HG02798 (cell line): ENCODE data around the gene CEACAM20.
"Not testable (repeated sequence)": the region's sequence is repeated elsewhere in the genome, so short reads cannot be mapped to it uniquely, and the experiment has no call there.

ENCODE experiments used
- ATAC-seq: cut with Tn5 transposase; IDR thresholded peaks from one replicate; pipeline ENCODE4 v1.9.1; 2021; ENCODE audit warnings: mild to moderate bottlenecking; ENCODE audit not compliant: unreplicated experiment, poor library complexity

CEACAM20 gene

GRCh38 chr19:44529536-44529935 is at the start of gene CEACAM20:
Gene CEACAM20 (minus strand): TSS chr19:44529675. CDS start chr19:44529509, 166 bp downstream.
- ATAC-seq, result no peak

- ATAC-seq, result no peak
These were observed 48.0 kb upstream of the CEACAM20 start for GRCh38 chr19:44577566-44577874.

DNA sequence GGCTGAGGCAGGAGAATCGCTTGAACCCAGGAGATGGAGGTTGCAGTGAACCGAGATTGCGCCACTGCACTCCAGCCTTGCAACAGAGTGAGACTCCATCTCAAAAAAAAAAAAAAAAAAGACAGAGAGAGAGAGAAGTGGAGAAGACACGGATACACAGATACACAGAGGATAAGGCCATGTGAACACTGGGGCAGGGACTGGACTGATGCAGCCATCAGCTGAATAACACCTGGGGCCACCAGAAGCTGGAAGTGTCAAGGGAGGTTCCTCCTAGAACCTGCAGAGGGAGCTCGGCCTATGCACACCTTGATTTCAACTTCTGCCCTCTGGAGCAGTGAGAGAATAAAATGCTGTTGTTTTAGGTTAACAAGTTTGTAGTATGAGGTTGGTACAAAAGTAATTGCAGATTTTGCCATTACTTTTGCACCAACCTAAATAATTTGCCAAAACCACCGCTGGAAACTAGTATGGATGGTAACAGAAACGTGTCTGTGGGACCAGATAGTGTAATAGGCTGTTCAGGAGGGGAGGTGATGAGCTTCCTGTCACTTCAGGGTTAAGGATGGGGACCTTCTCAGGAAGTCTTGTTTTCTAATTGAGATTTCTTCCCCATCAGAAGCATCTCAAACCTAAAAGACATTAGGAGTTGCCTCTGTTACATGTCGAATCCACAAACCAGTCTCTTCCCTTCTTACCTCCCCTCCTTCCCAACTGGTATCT is 47.5 kb upstream of the CEACAM20 start:
- ATAC-seq, result no peak

GRCh38 chr19:44575116-44575700 is 45.7 kb upstream of the CEACAM20 start:
- no peak for ATAC-seq

- no peak for ATAC-seq
These were observed 44.9 kb upstream of the CEACAM20 start for GRCh38 chr19:44574186-44574950.

GRCh38 chr19:44573627-44574026 is 44.2 kb upstream of the CEACAM20 start:
- ATAC-seq, result no peak

- no peak for ATAC-seq
These were observed 43.7 kb upstream of the CEACAM20 start for GRCh38 chr19:44573183-44573582.

- ATAC-seq, result no peak
These were observed 43.1 kb upstream of the CEACAM20 start for GRCh38 chr19:44572581-44572900.

- ATAC-seq, result no peak
These were observed 42.5 kb upstream of the CEACAM20 start for GRCh38 chr19:44571830-44572580.

DNA sequence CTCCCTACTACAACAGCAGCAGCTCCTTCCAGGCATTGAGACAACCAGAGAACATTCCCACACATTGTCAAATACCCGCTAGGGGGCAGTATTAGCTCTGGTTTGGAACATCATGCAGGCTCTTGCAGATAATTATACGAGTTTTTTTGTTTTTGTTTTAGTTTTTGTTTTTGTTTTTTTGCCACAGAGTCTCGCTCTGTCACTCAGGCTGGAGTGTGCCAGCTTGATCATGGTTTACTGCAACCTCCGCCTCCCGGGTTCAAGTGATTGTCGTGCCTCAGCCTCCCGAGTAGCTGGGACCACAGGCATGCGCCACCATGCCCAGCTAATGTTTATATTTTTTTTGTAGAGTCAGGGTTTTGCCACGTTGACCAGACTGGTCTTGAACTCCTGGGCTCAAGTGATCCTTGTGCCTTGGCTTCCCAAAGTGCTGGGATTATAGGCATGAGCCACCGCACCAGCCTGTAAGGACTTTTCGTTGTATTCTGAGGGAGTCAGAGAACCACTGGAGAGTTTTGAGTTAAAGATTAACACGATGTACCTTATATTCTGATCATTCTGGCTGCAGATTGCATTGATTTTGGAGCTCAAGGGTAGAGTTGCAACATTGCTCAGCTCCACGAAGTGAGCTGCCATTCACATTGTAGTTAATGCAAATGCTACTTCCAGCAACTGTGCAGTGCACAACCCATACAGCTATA is 41.7 kb upstream of the CEACAM20 start:
- ATAC-seq, result no peak

DNA sequence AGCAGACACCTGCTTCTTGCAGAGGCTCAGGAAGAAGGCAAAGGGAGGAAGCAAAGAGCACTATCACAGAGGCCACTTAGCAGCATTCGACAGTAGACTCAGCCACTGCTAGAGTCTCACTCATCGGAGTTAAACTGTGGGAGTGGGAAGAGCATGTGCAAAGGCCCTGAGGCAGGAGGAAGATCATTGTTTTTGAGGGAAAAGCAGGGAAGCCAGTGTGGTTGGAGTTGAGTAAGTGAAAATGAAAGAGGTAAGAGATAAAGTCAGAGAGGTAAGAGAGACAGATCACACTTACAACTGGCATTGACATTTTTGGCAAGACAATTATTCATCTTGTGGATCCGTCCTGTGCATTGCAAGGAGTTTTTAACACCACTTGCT is 41.1 kb upstream of the CEACAM20 start:
- ATAC-seq, result no peak

GRCh38 chr19:44567745-44568144 is 38.3 kb upstream of the CEACAM20 start:
- no peak for ATAC-seq

DNA sequence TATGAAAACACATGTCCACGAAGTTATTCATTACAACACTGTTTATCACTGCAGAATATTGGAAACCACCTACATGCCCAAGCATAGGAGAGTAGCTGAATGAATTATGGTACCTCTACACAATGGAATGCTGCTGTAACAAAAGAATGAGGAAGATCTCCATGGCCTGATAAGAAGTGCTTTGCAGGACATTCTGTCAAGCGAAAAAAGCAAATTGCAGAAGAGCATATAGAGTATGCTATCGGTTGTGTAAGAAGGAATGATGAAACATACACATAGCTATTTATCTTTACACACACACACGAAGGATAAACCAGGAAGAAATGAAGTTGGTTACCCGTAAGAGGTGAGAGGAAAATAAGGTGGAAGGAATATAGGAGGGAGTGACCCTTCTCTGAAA is 37.5 kb upstream of the CEACAM20 start:
- no peak for ATAC-seq

GRCh38 chr19:44563086-44563655 is 33.7 kb upstream of the CEACAM20 start:
- ATAC-seq, result not testable (repeated sequence)

DNA sequence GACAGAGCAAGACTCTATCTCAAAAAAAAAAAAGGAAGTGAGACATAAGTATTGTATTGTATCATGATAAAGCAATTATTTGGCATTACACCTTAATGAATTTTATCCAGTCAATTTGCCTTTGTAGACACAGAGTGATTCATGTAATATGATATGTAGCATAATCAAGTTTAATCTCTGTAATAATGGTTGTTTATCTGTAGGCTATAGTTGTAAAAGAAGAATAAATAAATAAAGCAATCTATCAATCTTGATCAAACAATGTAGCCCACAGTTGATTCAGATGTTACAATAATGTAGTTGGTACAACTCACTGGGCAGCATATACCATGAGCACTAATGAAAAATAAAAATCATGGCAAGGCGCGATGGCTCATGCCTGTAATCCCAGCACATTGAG is 28.5 kb upstream of the CEACAM20 start:
- no peak for ATAC-seq

- ATAC-seq, result no peak
These were observed 25.3 kb upstream of the CEACAM20 start for GRCh38 chr19:44554641-44555246.

DNA sequence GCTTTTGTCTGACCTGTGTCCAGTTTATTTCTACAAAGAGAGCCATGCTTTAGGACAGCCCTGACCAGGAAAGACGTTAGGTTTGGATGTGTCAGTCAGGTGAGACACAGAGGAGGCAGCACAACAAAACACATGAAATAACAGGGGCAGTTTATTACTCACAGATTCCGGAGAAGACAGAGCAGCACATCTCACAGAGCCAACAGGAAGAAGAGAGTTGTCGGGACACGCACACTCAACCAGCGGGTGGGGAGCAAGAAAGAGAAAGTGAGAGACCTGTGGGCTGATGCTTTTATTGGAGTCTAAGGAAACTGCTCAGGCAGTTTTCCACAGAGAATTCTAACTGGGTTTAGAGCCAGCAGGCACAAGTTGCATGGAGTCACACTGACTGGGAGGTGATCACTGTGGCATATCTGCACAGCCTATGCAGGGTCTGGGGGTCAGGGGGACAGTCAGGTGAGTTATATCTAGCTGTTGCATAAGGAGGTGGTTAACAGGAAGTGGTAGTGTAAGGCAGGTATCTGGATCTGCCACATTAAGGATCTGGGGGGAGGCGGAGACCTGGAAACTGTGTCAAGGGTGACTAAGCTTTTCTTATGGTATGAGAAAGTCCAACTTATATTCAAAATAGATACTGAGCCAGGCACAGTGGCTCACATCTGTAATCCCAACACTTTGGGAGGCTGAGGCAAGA is 24.1 kb upstream of the CEACAM20 start:
- no peak for ATAC-seq

DNA sequence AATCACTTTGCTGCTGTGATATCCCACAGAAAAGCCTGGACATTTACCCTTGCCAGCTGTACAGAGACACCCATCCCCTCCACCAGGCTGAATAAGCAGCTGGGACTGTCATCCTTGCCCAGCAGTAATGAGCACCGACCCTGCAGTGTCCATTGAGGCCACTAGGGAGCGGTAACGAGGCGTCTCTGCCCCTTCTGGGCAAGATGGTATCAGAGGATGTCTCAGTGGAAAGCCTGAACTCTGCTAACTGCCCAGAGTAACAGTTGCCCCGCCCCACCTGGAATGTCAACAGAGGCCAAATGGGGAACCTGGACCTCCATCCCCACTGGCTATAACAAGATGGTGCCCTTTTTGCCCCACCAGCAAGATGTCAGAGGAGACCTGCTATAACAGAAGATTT is 22.8 kb upstream of the CEACAM20 start:
- no peak for ATAC-seq

DNA sequence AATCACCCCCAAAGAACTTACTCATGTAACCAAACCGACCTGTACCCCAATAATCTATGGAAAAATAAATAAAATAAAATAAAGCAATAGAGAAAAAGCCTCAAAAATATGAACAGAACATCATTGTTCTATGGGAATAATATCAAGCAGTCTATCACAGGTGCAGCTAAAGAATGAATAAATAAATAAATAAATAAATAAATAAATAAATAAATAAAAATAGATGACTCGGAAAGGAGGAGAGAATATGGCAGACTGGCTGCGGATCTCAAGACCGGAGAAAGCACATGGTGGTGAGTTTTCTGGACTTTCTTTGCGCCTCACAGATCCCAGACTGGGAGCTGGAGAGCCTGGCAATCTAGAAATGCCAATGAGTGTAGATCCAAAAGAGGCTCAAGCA is 22.4 kb upstream of the CEACAM20 start:
- no peak for ATAC-seq
